Measurements from ENCODE around the gene LARP4.

LARP4 gene

DNA sequence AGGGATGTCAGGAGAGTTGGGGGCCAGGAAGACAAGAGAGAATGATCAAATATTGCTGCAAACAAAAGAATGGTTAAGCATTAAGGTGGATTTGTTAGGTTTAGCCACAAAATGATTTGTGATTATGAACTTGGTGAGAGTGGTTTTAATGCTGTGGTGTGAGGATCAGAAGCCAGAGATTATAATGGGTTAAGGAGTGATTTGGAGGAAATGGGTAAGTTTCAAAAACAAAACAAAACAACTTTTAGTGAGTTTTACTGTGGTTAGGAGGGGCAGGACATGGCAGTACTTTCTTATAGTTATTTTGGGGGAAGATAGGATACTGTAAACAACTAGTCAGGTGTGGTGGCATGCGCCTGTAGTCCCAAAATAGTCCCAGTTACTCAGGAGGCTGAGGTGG, 128.1 kb downstream of the LARP4 start:
- DNase-seq: no peak

DNA sequence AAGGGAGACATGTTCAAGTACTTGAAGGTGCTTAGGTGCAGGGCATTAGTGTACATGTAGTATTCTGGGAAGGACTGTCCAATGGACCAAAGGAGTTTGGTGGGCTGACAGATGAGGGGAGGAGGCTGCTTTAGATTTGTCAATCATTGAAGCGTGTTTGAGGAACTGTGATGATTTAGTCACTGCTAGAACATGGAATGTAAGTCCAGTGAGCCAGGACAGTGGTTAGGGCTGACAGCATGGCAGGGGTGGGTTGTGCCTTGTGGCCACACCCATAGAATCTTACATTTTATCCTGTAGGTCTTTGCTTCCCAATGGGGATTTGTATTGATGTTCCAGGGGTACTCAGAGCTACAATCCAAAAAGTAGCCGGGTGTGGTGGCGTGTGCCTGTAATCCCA, 128.7 kb downstream of the LARP4 start:
- DNase-seq: no peak

All from NCI-H1694 (cell line).